Right ventricle myocardium superior (tissue), 1 donor: Measurements from ENCODE around the gene TRMO. TPM values are rescaled to one million over a fixed set of nuclear protein-coding genes. Genes with fewer than 3 reads are reported as not detected.
"Not testable (repeated sequence)": the region's sequence is repeated elsewhere in the genome, so short reads cannot be mapped to it uniquely, and the experiment has no call there.

Experiments used
- ATAC-seq: fragments of 200-7000 bp; cut with Tn5 transposase; one replicate; pipeline ENCODE4 v1.9.1; 2020; ENCODE audit warnings: mild to moderate bottlenecking; ENCODE audit not compliant: poor library complexity
- DNase-seq: peaks from one replicate; pipeline ENCODE4 v3.0.0-alpha.2; 2020
- intact Hi-C: fragments of 100-400 bp; cut with DNase I; formaldehyde crosslinking; loops from one replicate; pipeline ENCODE4 v1.11.2; 2022
- long read RNA-seq: library from polyadenylated mRNA; unstranded; transcript quantifications from one replicate; pipeline ENCODE4 v2.0.0, GENCODE V29; 2021
- total RNA-seq: library from RNA; stranded (reverse); fragmentation: NEBNext Ultra II Directional; extraction: Animal tissue kit (Norgen Biotek cat#: 25700); gene quantifications from one replicate; pipeline ENCODE4 v1.2.1, GENCODE V29; 2021
- donor health status: DM: no; HTN: yes; CAD: no; lungs with severe emphysema.

Gene TRMO
- total RNA-seq = 5.8 TPM
- long read RNA-seq, partial matches to known transcripts = 0 of 6 reads
- long read RNA-seq, other reads (novel, unspliced or antisense) = 3 of 6 reads

DNA sequence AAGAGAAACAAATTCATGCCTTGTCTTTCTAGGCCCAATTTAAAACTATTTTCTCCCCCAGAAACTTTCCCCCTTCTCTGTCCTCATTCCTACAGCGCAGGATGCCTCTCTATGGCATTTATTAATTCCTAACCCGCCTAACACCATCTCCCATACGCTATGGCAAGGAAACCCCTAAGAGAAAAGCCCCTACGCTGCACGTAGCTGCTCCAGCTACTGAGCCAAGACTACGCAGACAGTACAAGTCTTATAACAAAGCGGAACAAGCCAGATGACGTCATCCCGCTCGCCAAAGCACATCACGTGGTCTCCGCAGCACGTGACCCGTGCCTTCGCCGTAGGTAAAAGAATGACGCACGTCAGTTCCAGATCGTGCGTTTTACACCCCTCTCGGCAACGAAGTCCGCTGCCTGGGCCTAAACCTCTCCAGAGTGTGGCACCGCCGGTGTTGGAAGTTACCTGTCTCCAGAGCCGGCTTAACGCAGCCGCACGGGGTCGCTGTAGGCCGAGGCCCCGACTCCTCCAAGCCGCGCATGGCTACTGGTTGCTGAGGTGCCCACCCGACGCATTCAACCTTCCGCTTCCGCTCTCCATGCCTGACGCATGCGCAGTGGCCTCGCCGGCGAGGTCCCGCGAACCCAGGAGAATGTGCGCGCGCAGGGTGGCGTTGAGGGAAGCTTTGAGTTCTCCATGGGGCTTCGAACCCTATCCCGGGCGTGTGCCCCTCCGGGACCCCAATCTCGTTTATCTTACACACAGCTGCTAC is at the start of gene TRMO:
TRMO (minus strand) TSS at position 542 of the 766 bp plus-strand sequence; CDS start at position 535, 7 bp downstream.
- peak; percentile 98 for ATAC-seq
- intact Hi-C loops = loop anchor here (2.0 to 5.0 kb wide), 3 partner anchors 115 to 341 kb away; partner anchors contain the start of gene TBC1D2
- DNase-seq = peak; percentile 99

DNA sequence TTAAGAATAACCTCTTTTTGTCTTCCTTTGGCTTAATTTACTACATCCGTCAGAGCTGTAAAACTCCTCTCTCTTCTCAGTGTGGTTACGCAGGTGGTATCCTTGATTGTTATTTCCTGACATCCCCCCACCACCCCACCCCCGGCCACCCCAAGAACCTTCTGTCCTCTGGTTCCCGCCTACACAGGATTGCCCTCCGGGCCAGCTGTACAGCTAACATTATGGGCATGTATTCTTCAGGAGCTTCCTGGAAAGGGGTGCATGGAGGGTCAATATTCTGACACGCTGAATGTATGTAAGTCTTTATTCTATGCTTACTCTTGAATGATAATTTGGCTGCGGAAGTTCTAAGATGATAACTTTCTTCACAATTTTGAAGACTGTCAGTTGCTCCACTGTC is 47.9 kb upstream of the TRMO start:
- ATAC-seq = no peak
- no peak for DNase-seq
- intact Hi-C loops = no loop called here

DNA sequence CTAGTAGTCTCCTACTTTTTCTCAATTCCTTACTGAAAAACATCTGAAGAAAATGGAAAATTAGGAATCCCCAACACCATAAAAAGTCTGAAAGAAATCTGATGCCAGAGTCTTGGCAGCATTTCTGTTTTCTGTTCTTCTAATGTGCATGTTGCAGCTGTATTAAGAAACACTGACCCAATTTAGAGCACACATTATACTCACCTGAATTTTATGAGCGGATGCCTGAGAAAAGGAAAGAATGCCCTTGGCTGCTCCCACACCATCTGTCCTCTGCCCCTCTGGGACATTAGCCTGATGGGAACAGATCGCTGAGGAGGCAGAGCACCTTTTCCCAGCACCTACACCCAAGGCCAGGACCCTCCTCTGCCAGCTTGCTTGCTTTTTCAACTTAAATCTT is 46.7 kb upstream of the TRMO start:
- DNase-seq = no peak
- intact Hi-C loops = no loop called here
- no peak for ATAC-seq

DNA sequence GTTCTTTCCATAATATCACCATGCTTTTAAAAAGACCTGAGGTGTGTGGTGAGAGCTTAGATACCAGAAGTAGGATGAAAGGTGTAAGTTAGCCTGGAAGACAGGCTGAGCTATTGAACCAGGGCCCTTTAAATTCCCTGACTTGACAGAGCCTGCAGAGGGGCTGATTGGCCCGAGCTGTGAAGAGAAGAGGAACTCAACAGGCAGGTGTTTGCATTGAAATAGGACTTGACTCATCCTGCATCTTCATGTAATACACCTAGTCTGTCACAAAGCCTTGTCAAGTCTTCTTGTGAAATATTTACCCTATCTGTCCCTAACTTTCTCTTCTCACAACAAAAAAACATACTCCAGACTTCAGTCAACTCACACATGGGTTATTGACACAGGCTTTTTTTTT is 44.2 kb upstream of the TRMO start:
- ATAC-seq (no peak), DNase-seq (no peak)
- intact Hi-C loops = no loop called here

GRCh38 chr9:97964901-97965300 is 42.6 kb upstream of the TRMO start:
- no peak for DNase-seq
- ATAC-seq = peak; percentile 73
- intact Hi-C loops = no loop called here

GRCh38 chr9:97963232-97963631 is 40.9 kb upstream of the TRMO start:
- intact Hi-C loops = no loop called here
- DNase-seq (no peak), ATAC-seq (no peak)

DNA sequence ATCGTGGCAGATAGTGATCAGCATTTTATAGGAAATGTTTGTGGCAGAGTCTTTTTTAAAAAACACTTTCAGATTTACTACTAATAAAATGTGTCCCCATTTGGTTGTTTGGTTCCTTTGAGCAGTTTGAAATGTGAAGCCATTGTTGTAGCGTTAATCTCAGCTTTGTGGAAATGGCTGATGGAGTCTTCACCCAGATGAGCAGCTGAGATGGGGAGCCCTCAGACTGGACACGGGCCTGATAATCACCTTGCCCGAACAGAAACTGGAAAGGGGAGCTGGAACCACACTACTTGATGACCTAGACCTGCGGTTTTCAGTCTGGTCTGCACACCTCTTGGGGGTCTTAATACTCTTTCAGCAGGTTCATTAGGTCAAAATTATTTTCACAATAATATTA is 40.3 kb upstream of the TRMO start:
- ATAC-seq = no peak
- DNase-seq = no peak
- intact Hi-C loops = no loop called here

DNA sequence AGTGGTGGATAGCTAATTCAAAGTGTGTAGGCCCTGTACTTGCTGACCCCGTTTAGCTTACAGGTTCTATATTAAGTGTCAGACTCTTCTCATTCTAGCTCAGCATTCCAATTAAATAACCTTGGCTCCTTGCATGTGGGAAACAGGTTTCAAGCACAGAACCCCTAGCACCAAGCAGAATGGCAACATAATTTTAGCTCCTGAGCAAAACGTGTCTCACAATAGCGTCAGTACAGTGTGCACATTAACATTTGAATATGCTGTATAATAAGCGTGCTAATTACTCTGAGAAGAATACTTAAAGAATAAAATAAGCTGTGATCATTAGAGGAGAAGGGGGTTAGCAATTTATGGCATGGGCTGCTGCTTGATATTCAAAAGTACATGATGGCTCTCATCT is 39.8 kb upstream of the TRMO start:
- ATAC-seq (peak; percentile 50), DNase-seq (no peak)
- intact Hi-C loops = no loop called here

DNA sequence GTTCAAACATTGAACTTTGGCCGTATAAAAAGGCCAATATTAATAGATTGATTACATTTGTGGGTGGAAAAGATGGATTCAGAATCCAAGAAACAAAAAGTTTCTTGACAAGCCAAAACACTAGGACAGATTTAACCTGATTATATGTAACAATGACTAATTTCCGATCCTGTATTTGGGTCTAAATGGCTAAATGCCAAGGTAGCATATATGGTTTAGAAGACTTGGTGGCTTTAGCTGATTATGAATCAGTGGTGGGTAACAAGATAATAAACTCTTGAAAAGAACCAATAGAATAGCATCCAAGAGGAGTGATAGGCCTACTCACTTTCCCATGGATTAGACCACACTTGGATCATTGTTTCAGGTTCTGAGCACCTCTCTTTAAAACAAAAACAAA is 39.1 kb upstream of the TRMO start:
- DNase-seq (no peak), ATAC-seq (no peak)
- intact Hi-C loops = no loop called here

DNA sequence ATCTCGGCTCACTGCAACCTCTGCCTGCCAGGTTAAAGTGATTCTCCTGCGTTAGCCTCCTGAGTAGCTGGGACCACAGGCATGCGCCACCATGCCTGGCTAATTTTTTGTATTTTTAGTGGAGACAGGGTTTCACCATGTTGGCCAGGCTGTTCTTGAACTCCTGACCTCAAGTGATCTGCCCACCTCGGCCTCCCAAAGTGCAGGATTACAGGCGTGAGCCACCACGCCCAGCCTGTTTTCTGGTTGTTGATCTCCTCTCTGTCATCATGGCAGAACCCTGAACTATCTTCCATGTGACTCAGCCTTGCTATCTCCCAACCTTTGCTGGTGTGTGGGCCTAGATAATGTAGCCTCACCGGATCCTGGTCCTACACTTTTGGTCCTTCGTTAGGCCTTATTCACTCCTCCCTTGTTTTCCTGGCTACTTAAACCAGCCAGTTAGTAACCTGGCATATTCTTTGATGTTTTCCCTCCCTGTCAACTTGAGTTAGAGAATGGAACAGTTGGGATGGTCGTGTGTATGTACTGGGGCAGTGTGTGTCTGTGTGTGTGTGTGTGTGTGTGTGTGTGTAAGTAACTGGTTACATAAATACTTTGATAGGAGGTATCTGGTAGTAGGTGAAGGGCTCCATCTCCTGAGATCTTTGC is 38.5 kb upstream of the TRMO start:
- intact Hi-C loops, DNase-seq, ATAC-seq: not testable (repeated sequence)

- intact Hi-C loops = no loop called here
- DNase-seq (no peak), ATAC-seq (no peak)
These were observed 37.3 kb upstream of the TRMO start for GRCh38 chr9:97959585-97959984.

- ATAC-seq = no peak
- DNase-seq = no peak
- intact Hi-C loops = no loop called here
These were observed 36.7 kb upstream of the TRMO start for GRCh38 chr9:97958812-97959511.

DNA sequence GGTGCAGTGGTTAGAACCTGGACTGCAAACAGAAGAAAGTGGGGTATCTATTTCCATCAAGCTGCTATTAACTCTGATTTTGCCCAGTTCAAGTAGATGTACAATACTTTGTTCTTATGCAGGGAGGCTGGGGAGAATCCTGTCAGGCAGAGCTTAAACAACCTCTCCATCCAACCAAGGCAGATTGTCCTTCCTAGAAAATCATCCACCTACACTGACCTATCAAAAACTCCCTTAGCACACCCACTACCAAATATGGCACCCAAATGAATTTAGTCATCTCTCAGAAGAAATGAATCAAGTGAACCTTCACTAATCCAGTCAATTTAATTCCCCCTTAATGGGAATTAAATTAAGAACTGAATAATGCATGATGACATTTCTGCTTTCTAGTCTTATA is 34.0 kb upstream of the TRMO start:
- DNase-seq = no peak
- intact Hi-C loops = no loop called here
- ATAC-seq = no peak

DNA sequence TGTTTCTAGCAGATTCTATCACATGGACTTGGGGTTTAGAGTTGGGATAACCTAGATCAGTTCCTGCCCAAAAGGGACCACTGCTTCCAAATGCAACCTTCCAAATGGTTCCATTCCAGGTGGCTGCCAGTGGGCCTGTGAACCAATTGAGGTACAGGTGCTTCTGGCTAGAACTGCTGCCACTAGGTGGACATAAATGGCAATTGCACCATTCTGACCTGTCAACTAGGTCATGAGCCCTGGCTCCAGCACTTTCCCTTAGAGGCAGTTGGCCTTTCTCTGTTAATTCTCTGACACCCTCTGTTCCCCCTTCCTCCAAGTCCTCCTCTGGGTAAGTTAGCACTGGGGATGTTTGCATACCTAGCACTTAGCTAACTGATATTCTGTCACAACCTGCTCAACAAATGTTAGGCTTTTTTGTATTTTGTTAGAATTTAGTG is 32.3 kb upstream of the TRMO start:
- ATAC-seq = peak; percentile 69
- no peak for DNase-seq
- intact Hi-C loops = no loop called here

GRCh38 chr9:97950873-97951272 is 28.6 kb upstream of the TRMO start:
- ATAC-seq, DNase-seq, intact Hi-C loops: not testable (repeated sequence)

GRCh38 chr9:97947094-97947493 is 24.8 kb upstream of the TRMO start:
- ATAC-seq, intact Hi-C loops, DNase-seq: not testable (repeated sequence)

DNA sequence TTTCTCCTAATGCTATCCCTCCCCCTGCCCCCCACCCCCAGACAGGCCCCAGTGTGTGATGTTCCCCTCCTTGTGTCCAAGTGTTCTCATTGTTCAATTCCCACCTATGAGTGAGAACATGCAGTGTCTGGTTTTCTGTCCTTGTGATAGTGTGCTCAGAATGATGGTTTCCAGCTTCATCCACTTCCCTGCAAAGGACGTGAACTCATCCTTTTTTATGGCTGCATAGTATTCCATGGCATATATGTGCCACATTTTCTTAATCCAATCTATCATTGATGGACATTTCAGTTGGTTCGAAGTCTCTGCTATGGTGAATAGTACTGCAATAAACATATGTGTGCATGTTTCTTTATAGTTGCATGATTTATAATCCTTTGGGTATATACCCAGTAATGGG is 23.2 kb upstream of the TRMO start:
- intact Hi-C loops = not testable (repeated sequence)

DNA sequence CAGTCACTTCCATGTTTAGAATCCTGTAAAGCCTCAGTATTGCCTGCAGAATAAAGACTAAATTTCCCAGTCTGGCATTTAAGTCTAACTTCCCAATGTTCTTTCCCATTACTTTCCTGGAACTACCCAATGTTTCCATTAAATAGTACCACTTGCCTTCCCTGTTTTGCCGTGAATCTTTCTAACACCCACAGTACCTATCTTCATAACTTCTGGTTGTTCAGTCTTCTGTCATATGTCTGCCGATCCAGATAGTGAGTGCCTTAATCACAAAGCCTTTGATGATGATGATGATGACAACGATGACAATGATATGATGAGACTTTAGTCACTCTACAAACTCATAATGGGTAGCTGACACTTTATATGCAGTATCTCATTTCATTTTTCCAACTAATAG is 22.3 kb upstream of the TRMO start:
- intact Hi-C loops = no loop called here
- no peak for DNase-seq
- no peak for ATAC-seq

More for the DNA sequence above, 23.2 kb upstream of the TRMO start:
- not testable (repeated sequence) for ATAC-seq, DNase-seq

- no peak for DNase-seq
- intact Hi-C loops = no loop called here
- no peak for ATAC-seq
These were observed 21.1 kb upstream of the TRMO start for GRCh38 chr9:97943308-97943855.
